ENCODE data around the gene SETD9.

The SETD9 gene

DNA sequence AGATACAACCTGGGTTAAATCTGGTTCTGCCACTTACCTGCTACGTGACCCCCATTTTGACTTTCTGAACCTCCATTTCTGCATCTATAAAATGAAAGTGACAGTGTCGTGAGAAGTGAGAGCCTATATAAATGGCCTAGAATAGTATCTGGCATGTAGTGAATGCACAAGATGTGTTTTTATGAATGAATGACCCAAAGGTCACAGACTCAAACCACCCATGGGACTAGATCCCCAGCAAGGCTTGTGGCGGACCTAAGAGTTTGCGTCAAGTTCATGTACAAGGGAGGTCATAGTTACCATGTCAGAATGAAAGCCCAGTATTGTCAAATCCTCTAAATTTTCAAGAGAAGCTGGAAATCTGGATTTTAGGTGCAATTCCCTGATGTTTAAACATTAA, 11.2 kb upstream of the SETD9 start:
- Histone ChIP-seq H3K4me3 (replicated peaks; ENCODE audit: insufficient read depth, low read length) (no peak overlapping the region), H3K27me3 (ENCODE audit: insufficient read depth, poor library complexity, severe bottlenecking) (no peaks in the 10 kb centered on the region), H3K27ac (replicated peaks) (no peak overlapping the region)
- no peak for DNase-seq (ENCODE audit: low read depth in 1 of 2, low spot score in 1 of 2)
- TF ChIP-seq, protein P1, sequence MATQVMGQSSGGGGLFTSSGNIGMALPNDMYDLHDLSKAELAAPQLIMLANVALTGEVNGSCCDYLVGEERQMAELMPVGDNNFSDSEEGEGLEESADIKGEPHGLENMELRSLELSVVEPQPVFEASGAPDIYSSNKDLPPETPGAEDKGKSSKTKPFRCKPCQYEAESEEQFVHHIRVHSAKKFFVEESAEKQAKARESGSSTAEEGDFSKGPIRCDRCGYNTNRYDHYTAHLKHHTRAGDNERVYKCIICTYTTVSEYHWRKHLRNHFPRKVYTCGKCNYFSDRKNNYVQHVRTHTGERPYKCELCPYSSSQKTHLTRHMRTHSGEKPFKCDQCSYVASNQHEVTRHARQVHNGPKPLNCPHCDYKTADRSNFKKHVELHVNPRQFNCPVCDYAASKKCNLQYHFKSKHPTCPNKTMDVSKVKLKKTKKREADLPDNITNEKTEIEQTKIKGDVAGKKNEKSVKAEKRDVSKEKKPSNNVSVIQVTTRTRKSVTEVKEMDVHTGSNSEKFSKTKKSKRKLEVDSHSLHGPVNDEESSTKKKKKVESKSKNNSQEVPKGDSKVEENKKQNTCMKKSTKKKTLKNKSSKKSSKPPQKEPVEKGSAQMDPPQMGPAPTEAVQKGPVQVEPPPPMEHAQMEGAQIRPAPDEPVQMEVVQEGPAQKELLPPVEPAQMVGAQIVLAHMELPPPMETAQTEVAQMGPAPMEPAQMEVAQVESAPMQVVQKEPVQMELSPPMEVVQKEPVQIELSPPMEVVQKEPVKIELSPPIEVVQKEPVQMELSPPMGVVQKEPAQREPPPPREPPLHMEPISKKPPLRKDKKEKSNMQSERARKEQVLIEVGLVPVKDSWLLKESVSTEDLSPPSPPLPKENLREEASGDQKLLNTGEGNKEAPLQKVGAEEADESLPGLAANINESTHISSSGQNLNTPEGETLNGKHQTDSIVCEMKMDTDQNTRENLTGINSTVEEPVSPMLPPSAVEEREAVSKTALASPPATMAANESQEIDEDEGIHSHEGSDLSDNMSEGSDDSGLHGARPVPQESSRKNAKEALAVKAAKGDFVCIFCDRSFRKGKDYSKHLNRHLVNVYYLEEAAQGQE (IDR thresholded peaks at IDR 0.05; ENCODE audit: insufficient replicate concordance, low read depth), result no peak
- TF ChIP-seq POLR2AphosphoS5 (IDR thresholded peaks at IDR 0.05; ENCODE audit: low read depth), result no peak
- TF ChIP-seq GABPA (IDR thresholded peaks at IDR 0.05; ENCODE audit: low read depth), result no peak

DNA sequence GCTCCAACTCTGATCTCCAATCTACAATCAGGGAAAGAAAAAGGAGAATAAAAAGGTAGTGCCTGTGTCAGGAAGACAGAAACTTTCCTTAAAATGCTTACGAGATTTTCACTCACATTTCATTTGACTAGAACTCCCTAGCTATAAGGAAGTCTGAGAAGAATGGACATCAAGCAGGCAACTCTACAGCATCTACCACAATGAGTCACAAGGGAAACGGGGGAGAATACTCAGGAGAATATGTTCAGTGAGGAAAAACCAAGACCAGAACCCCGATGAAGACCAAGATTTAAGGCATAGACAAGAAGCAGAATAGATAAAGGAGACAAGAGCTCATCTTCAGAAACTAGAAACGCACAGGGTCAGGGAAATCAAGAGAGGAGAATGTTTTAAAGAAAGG, 9.0 kb upstream of the SETD9 start:
- no peak for DNase-seq (ENCODE audit: low read depth in 1 of 2, low spot score in 1 of 2)
- H3K4me3 ChIP-seq (replicated peaks; ENCODE audit: insufficient read depth, low read length), result no peak overlapping the region
- H3K27me3 ChIP-seq (ENCODE audit: insufficient read depth, poor library complexity, severe bottlenecking), result no peaks in the 10 kb centered on the region
- no peak overlapping the region for H3K27ac ChIP-seq (replicated peaks)
- TF ChIP-seq SPI1 (IDR thresholded peaks at IDR 0.05; ENCODE audit: borderline replicate concordance, low read depth) (no peak), POLR2AphosphoS5 (IDR thresholded peaks at IDR 0.05; ENCODE audit: low read depth) (no peak), GABPA (IDR thresholded peaks at IDR 0.05; ENCODE audit: low read depth) (no peak)
- TF ChIP-seq, protein P1 (IDR thresholded peaks at IDR 0.05; ENCODE audit: insufficient replicate concordance, low read depth), result no peak
- TF ChIP-seq, protein P2, sequence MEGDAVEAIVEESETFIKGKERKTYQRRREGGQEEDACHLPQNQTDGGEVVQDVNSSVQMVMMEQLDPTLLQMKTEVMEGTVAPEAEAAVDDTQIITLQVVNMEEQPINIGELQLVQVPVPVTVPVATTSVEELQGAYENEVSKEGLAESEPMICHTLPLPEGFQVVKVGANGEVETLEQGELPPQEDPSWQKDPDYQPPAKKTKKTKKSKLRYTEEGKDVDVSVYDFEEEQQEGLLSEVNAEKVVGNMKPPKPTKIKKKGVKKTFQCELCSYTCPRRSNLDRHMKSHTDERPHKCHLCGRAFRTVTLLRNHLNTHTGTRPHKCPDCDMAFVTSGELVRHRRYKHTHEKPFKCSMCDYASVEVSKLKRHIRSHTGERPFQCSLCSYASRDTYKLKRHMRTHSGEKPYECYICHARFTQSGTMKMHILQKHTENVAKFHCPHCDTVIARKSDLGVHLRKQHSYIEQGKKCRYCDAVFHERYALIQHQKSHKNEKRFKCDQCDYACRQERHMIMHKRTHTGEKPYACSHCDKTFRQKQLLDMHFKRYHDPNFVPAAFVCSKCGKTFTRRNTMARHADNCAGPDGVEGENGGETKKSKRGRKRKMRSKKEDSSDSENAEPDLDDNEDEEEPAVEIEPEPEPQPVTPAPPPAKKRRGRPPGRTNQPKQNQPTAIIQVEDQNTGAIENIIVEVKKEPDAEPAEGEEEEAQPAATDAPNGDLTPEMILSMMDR (IDR thresholded peaks at IDR 0.05; ENCODE audit: insufficient read depth, low read length), result no peak

DNA sequence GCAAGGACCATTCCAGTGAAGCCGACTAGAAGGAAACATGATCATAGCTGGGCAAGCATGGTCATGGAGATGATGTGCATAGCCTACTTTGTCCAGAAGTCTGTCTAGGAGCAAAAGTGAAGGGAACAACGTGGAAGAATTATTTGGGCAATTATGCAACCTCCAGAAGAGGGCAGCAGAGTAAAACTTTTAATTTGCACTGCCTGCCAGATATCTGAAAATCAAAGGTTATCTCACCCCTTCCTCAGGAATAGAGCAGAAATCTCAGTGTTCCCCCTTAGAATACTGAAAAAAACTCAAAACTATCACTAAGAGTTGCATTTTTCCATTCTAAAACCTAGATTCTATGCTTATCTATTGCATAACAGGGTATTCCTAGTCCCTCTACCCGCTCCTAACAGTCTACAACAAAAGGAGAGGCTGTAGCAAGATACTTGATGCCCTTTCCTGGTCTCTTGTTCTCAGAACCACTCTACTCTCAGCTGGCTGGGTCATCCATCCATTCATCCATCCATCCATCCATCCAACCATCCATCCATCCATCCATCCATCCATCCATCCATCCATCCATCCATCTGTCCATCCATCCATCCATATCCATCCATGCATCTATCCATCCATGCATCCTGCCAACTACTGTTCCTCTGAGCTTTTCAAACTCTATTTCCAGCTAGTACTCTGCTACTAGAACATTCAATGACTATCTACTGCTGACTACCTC, 8.4 kb upstream of the SETD9 start:
- DNase-seq (ENCODE audit: low read depth in 1 of 2, low spot score in 1 of 2), result peak in 1 of 2 experiments; percentile 10
- no peaks in the 10 kb centered on the region for H3K27me3 ChIP-seq (ENCODE audit: insufficient read depth, poor library complexity, severe bottlenecking)
- H3K27ac ChIP-seq (replicated peaks), result no peak overlapping the region
- no peak overlapping the region for H3K4me3 ChIP-seq (replicated peaks; ENCODE audit: insufficient read depth, low read length)
- TF ChIP-seq, protein P2 (IDR thresholded peaks at IDR 0.05; ENCODE audit: insufficient read depth, low read length), result peak; percentile 12
- TF ChIP-seq GABPA (IDR thresholded peaks at IDR 0.05; ENCODE audit: low read depth), result no peak

DNA sequence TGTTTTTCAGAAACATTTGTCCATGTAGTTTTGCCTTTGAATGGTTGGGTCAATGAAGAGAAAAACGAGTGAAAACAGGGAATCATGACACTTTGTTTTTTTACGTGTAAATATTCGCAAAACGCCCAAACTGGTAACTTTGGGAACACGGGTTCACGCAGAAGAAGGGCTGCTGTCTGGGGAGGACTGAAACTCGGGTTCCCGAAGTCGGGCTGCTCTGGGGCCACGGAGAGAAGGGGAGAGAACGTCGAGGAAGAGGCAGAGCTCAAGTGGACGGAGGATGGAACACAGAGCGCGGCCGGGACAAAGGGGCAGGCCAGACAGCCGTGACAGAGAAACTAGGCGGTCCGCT, 478 bp upstream of the SETD9 start:
- H3K27ac ChIP-seq (replicated peaks), result peak overlapping the region; percentile 87
- TF ChIP-seq, protein P1 (IDR thresholded peaks at IDR 0.05; ENCODE audit: insufficient replicate concordance, low read depth), result no peak
- TF ChIP-seq, protein P2 (IDR thresholded peaks at IDR 0.05; ENCODE audit: insufficient read depth, low read length), result no peak
- peak overlapping the region; percentile 57 for H3K4me3 ChIP-seq (replicated peaks; ENCODE audit: insufficient read depth, low read length)
- no peak for DNase-seq (ENCODE audit: low read depth in 1 of 2, low spot score in 1 of 2)
- no peaks in the 10 kb centered on the region for H3K27me3 ChIP-seq (ENCODE audit: insufficient read depth, poor library complexity, severe bottlenecking)
